NCI-H510A treated with DMSO at 0.1 percent for 48 hours (cell line): ENCODE data around the gene SLC28A1.

Source experiments
- DNase-seq: peaks from one replicate; lab custom pipeline; 2025; lab: John Stamatoyannopoulos, UW

The SLC28A1 gene

DNA sequence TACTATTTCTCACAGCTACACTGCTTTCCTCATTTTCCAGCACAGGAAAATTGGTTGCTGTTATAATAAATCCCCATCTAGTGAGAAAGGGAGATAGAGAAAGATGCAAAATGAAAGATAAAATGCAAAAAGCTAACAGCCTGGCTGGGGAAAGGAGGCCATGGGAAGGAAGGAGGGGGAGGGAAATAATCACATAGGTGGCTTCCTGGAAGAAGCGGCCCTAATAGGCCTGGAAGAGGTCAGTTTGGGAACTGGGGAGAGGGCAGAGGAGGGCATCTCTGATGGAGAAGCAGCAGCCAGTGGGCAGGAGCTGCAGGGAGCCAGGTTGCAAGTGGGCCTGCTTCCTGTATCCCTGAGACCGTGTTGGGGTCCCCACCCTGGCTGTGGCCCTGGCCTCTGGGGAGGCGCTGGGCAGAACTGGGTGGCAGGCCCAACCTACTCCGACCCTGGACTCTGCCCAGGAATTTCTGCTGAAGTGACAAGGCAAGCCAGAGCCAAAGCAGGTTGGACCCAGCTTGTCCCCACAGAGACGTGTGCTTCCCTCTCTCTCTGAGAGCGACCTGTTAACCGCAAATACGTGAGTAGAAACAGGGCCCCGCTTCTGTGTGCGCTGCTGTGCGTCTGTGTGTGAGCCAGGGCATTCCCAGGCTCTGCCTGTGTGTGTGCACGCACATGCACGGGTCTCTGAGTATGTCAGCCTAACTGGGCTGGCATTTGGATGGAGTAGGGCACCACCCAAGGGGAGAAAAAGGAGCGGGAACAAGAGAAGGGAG, 1.9 kb downstream of the SLC28A1 start:
- DNase-seq = no peak

DNA sequence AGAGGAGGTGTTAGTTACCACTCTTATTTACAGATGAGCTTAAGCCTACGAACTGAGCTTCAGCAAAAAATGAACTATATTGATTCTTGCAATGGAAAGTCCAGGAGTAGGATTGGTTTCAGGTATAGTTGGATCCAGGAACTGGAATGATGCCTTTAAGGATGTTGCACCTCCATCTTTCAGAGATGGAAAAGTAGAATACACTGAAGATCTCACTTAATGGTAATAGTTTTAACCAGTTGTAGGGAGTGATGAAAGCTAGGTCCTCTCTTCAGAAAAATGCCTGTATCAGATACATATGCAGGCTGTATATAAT, 2.5 kb downstream of the SLC28A1 start:
- DNase-seq = no peak

DNA sequence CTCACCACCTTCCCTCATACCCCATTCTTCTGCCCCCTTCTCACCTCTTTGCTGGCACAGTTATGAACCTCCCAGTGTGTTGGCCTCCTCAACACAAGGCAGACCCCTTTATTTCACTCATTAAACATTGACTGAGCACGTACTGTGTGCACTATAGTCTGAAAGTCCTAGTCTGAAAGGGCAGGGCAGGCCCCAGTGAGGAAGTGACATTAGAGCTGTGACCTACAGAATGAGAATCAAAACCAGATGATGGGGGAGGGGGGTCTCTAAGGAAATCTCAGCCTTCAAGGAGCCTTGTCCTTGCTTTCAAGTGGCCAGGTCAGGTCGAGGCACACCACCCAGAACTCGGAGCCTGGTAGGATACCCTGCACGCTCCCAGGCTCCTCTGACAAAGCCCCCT, 3.5 kb downstream of the SLC28A1 start:
- no peak for DNase-seq

DNA sequence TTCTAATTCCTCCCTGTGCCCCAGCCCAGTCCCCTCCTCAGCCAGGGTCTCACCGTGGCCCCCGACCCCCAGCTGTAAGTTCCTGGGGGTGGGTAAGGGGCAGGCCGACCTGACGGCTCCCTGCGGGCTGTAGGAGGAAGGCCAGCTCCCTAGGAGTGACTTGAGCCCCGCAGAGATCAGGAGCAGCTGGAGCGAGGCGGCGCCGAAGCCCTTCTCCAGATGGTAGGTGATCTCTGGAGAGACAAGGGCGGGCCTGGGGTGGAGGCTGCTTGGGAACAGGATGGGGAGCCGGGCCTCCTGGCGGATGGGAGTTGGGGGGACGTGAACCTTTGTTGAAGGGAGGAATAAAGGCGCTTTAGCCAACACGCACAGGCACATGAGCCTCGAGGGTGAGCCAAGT, 4.2 kb downstream of the SLC28A1 start:
- no peak for DNase-seq

DNA sequence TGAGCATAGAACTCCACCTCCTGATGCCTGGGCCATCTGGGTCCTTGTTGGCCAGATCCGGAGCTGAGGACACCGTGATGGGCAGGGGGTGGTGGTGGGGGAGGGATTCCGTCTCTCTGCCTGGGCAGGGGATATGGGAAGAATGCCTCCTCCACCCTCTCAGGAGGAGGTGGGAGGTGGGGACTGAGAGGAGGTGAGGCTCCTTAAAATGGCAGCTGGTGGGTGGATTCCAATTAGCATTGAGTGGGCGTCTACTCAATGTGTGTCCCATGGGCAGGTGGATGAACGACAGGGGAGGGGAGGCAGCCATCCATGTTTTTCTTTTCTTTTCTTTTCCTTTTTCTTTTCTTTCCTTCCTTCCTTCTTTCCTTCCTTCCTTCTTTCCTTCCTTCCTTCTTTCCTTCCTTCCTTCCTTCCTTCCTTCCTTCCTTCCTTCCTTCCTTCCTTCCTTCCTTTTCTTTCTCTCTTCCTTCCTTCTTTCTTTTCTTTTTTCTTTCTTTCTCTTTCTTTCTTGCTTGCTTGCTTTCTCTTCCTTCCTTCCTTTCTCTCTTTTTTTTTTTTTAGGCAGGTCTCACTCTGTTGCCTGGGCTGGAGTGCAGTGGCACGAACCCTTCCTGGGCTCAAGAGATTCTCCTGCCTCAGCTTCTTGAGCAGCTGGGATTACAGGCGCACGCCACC, 5.0 kb downstream of the SLC28A1 start:
- no peak for DNase-seq

DNA sequence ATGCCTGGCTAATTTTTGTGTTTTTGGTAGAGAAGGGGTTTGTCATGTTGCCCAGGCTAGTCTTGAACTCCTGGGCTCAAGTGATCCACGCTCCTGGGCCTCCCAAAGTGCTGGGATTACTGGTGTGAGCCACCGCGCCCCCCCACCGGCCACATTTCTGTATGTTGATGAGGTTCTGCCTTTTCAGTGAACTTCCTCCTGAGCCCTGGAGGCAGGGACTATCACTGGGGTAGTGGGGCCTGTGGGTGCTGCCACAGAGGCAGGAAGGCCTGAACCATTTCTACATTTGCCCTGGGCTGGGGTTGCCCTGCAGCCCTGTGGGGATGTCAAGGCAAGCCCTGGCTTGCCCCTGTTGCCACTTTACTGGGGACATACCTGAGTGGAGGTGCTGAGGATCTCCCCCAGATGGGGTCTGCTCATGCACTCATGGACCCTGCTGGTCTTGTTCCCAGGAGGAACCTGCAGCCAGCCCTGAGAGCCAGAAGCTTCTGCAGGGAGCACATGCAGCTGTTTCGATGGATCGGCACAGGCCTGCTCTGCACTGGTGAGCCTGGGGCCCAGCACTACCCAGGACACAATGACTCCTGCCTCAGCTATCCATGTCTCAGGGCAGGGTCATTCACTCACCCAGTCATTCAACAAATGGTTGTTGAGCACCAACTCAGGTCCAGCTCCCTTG, 5.7 kb downstream of the SLC28A1 start:
- DNase-seq = no peak

DNA sequence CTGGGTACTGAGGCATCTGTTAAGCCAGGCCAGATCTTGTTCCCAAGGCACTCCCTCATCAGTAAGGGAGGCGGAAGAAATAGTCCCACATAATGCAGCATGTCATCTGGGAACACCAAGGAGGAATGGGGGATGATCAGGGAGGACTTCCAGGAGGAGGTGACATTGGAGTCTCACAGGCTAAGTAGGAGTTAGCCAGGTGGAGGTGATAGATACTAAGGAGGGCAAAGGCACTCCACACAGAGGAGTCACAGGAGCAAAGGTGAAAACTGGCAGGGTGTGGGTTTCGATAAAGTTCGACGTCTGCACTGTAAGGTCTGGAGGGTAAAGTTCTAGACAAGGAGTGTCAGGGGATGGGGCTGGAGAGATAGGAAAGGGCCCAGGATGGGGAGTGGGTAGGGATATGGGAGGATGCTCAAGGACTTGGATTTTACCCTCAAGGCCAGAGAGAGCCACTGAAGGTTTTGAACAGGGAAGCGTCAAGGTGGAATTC, 6.3 kb downstream of the SLC28A1 start:
- no peak for DNase-seq

DNA sequence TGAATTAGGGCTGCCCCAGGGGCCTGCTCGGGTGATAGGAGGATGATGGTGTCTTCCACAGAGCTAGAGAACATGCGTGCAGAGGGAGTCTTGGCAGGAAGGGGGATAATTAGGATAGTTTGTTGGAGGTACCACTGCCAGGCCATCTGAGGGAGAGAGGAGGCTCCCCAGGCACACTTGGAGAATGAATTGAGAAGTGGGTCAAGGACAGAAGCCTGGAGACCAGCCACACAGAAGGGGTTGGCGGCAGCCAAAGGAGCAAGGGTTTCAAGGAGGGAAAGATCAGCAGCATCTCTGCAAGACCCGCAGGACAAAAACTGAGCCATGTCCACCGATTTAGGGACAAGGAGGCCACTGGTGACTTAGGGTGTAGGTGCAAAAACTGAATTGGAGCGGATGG, 6.9 kb downstream of the SLC28A1 start:
- DNase-seq = no peak

DNA sequence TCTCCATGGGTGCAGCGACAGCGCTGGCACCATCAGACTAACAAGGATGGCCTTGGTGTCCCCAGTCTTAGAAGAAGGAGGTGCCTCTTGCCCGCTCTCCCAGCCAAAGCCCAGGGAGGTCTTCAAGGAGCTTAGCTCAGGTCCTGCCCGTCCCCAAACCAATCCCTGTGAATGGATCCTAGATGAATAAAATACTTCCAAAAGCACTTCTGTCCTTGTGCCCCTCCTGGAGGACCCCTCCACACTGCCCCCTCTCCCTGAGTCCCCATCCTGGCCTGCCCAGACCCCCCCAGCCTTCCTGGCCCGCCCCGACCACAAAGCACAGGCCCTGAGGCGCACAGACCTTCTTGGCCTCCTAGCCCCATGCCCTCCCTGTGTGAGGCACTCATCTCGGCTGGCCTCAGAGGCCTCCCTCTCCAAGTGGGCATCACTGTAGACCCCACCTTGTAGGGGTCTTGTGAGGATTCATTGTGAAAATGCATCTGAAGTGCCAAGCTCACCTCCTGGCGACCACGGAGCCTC, 8.4 kb downstream of the SLC28A1 start:
- no peak for DNase-seq

DNA sequence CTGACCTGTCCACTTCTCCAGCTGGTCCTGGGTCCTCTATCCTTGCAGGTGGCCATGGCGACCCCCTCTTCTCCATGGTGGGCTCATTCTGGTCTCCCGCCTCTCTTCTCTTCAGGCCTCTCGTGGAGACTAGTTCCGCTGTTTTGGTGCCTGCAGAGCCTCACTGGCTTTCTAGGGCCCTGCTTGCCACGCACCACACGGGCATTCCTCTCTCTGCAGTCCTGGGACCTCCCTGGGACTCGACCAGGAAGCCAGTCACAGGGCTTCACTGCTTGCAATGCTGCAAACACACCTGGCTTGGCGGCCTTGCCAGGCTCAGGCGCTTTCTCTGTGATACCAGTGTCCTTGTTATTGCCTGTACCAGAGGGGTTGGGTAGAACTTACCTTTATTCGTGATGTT, 9.1 kb downstream of the SLC28A1 start:
- no peak for DNase-seq

DNA sequence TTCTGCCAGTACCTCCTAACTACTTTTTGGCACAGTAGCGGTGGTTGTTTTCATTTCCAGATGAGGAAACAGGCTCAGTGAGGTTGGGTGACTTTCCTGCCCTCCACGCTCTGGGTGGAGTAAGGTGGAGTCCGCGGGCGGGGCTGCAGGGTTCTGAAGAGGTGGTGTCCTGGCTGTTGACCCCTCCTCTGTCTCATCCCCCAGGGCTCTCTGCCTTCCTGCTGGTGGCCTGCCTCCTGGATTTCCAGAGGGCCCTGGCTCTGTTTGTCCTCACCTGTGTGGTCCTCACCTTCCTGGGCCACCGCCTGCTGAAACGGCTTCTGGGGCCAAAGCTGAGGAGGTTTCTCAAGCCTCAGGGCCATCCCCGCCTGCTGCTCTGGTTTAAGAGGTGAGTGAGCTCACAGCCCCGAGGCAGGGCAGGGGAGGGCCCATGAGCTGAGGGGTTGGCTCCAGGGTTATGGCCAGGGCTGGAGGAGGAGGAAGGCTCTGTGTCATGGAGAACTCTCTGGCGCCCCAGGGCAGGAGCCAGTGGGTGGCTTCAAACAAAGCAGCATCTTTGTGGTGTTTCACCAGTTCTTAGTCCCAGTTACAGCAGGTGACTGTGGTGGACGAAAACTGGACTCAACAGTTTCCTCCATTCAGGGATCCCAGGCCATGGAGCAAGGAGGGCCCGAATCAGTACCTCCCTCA, 10.4 kb downstream of the SLC28A1 start:
- no peak for DNase-seq

DNA sequence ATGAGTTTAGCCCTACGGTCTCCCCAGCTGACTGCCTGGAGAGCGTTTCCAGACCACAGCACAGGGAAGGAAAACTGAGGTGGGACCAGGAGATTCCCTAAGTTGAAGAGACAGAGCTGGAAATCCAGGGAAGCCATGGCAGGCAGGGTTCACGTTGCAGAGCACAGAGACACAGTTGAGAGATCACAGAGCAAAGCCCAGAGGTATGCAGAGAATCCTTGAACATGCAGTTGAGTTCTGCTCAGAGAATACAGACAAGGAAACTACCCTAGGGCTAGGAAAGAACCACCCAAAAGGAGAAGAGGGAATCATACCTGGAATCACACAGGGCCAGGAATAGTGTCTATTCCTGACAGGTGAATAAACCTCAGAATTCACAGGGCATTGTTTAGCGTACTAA, 14.3 kb downstream of the SLC28A1 start:
- no peak for DNase-seq

DNA sequence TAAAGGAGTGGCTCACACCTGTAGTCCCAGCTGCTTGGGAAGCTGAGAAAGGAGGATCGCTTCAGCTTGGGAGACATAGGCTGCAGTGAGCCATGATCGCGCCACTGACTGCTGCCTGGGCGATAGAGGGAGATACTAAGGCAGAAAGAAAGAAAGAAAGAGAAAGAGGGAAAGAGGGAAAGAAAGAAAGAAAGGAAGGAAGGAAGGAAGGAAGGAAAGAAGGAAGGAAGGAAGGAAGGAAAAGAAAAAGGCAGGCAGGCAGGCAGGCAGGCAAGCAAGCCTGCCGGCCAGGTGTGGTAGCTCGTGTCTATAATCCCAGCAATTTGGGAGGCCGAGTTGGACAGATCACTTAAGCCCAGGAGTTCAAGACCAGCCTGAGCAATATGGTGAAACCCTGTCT, 15.3 kb downstream of the SLC28A1 start:
- DNase-seq = no peak

DNA sequence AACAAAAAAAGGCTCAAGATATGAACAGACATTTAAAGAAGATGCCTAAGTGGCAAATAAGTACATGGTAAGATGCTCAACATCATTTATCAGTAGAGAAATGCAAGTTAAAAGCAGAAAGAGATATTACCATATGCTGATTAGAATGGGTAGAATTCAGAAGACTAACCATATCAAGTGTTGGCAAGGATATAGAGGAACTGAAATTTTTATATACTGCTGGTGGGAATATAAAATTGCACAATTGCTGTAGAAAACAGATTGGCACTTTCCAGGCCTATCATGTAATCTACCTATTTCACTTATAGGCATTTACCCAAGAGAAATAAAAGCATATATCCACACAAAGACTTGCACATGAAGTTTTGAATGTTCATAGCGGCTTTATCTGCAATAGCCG, 17.1 kb downstream of the SLC28A1 start:
- DNase-seq = no peak

DNA sequence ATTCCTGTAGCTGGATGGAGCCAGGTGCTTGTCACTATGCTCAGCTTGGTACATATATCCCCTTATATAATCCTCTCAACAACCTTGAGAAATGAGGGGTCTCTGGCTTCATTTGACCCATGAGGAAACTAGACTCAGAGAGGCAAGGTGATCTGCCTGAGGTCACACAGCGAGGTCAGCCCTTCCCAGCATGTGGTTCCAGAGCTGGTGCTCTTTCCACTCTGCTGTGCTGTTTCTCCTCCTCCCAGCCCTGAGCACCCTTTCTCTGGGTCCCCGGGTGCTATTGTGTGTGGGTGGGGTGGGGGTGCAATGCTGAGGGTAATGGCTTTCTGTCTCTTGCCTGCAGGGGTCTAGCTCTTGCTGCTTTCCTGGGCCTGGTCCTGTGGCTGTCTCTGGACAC, 19.3 kb downstream of the SLC28A1 start:
- DNase-seq = no peak

DNA sequence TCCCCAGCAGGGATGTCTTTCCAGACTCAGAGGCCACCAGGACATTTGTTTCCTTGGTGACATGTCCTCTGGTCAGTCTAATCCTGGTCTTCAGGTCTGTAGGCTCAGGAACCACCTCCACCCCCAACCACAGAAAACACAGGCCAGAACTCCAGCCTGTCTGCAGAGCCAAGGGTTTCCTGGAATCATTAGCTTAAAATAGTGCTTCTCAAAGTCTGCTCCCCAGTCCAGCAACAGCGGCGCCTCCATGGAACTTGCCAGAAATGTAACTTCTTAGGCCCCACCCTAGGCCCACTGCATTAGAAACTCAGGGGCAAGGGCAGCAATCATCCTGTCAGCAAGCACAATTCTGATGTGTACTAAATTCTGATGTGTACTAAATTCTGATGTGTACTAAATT, 20.0 kb downstream of the SLC28A1 start:
- DNase-seq = no peak

DNA sequence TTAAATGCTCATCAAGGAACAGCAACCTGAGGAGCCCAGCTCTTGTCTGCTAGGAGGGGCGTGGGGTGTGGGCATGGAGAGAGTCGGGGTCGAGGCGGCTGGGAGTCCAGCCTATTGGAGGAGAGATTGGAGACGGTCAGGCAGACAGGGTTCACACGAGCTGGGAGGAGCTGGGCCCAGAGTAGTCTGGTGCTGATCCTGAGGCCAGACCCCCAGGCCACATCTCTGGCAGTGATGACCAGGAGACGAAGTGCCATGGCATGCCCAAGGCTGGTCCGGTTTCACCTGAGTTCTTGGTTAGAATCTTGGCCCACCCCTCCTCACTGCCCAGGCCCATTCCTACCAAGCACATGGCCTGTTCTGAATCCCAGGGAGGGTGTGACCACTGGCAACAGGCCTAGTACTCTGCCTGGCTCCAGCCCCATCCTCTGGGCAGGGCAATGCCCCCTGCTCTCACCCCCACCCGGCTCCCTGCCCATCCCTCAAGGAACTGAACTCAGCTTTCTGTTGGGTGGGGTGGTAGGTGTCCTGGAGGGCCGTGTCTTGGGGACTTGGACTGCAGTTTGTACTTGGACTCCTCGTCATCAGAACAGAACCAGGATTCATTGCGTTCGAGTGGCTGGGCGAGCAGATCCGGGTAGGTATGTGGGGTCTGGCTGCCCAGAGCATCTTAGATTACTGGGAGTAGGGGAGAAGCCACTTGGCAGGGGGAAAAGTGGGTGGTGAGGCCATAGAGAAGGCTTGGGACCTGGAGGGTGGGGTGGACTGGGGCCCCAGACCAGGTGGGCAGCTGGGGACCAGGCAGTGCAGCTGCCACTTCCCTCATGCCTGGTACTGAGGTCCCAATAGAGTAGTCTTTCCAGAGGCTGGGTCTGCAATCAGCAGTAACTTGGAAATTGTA, 20.8 kb downstream of the SLC28A1 start:
- DNase-seq = no peak

DNA sequence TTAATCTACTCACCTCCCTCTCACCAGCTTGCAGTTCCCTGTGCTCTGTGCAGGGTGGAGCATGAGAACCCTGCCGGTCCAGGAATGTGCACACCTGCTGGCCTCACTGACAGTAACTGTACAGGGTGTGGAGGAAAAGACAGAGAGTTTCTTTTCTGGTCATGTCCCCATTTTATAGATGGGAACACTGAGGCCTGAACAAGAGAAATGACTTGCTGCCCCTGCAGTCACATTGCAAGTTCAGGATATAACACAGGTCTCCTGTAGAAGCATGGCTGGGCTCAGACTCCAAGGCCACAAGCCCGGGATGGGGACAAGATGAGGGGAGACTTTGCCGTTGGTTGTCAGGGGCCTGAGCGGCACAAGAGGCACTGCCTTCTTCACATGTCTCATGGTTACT, 23.3 kb downstream of the SLC28A1 start:
- DNase-seq = no peak

DNA sequence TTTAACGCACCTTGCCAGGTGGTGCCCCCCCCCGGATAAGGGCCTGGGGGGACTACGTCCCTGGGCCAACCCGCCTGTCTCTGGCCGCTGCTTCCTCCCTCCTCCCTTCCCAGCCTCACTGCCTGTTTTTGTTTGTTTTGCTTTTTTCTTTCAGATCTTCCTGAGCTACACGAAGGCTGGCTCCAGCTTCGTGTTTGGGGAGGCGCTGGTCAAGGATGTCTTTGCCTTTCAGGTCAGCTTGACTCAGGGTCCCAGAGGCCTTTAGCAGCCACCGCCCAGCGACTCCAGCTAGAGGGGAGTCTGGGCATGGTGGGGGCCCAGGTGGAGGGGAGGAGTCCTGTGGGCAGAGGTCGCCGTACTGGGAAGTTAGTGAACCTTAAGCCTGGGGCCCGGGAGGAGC, 24.1 kb downstream of the SLC28A1 start:
- DNase-seq = no peak

DNA sequence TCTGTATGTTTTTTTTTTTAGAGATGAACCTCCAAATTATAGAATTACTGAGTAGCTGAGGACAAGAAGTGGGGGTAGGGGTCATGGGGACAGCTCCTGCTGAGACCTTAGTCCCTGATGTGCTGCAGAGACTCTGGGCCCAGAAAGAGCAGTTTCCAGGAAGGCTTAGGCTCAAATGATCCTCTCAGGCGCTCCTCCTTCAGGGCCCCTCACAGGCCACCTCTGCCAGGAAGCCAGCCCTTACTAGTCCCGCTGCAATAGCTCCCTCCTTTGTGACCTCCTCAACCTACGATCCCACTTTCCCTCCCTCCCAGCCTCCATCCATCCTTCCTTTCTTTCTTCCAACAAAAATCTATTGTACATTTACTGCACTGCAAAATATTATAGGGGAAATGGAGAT, 24.6 kb downstream of the SLC28A1 start:
- no peak for DNase-seq

DNA sequence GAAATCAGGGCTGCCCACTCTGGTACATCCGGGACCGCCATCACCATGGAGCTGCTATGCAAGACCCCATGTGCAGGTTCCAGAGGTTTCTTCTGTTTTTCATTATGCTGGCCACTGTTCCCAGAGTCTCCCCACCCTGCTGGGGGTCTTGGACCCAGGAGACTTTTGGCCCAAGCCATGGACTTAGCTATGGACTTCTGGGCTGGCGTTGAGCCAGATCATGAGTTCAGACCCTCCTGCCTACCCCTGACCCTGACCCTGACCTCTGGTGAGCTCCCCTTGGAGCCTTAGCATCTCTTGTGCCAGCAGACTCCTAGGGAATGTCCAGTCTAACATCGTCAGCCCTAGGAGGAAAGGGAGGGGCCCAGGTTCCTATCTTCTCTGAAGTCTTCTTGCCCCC, 25.3 kb downstream of the SLC28A1 start:
- no peak for DNase-seq
